Prostate gland (tissue), 2 donors: ENCODE results near the gene OR51B4. TPM values are rescaled to one million over a fixed set of nuclear protein-coding genes. Genes with fewer than 3 reads are reported as not detected.

Source experiments
- DNase-seq: peaks from one replicate; pipeline ENCODE4 v3.0.0-alpha.2; 2019; ENCODE audit warnings: low spot score
- H3K27ac ChIP-seq, 2 donors: fragments of 200-600 bp; sonication (generic); 2 replicates each; pipeline ENCODE4 v1.5.1; 2017 to 2019
- H3K27me3 ChIP-seq: fragments of 200-600 bp; sonication (generic); replicated peaks from 2 replicates; pipeline ENCODE4 v1.5.1; 2019; ENCODE audit not compliant: insufficient read depth
- H3K36me3 ChIP-seq, 2 donors: fragments of 200-600 bp; sonication (generic); 1 replicate in 1 of 2; 2 replicates in 1 of 2; pipeline versions ENCODE4 v1.5.1 to v1.8.1; 2017 to 2019
- H3K4me1 ChIP-seq: fragments of 200-600 bp; sonication (generic); replicated peaks from 2 replicates; pipeline ENCODE4 v1.5.1; 2019
- H3K4me3 ChIP-seq, 2 donors: fragments of 200-600 bp; sonication (generic); 2 replicates each; pipeline ENCODE4 v1.5.1; 2017 to 2019
- H3K9me3 ChIP-seq: fragments of 200-600 bp; sonication (generic); 2 replicates; pipeline ENCODE4 v1.5.1; 2017
- CTCF ChIP-seq, 4 experiments: fragments of 200-600 bp in 2 of 4; fragments of 450-650 bp in 2 of 4; sonication (generic) in 2 of 4; IDR thresholded peaks; 1 replicate in 3 of 4; 2 replicates in 1 of 4; pipeline ENCODE4 v1.5.1; 2016 to 2019; ENCODE audit warnings: antibody characterized with exemption in 4 of 4, mild to moderate bottlenecking in 2 of 4, moderate library complexity in 2 of 4
- POLR2A ChIP-seq: fragments of 450-650 bp; IDR thresholded peaks from one replicate; pipeline ENCODE4 v1.6.1; 2016; ENCODE audit warnings: antibody characterized with exemption, mild to moderate bottlenecking
- POLR2AphosphoS5 ChIP-seq: sonication (generic); formaldehyde crosslinking; IDR thresholded peaks from one replicate; pipeline ENCODE4 v1.6.1; 2017; ENCODE audit warnings: antibody characterized with exemption
- WGBS: methylation state at CpG from one replicate; pipeline ENCODE4 v1.1.5; 2018; 5-methylcytosine and 5-hydroxymethylcytosine counted together
- intact Hi-C: fragments of 100-400 bp; cut with DNase I; formaldehyde crosslinking; loops from one replicate; pipeline ENCODE4 v1.14.2; 2022
- total RNA-seq, 2 donors: library from RNA; depleted of rRNA; stranded (reverse); fragments of >200 nt; gene quantifications; one replicate each; pipeline ENCODE4 v1.1.0, GENCODE V29; 2016

The OR51B4 gene
- total RNA-seq, 2 donors from 2014 or later = not detected

- Histone ChIP-seq H3K27ac (no peak overlapping the region), H3K9me3 (no peaks in the 10 kb centered on the region), H3K27me3 (no peaks in the 10 kb centered on the region), H3K36me3 (no peaks in the 10 kb centered on the region), H3K4me1 (no peaks in the 10 kb centered on the region), H3K4me3 (no peak overlapping the region)
- no peak for TF ChIP-seq POLR2AphosphoS5
- TF ChIP-seq POLR2A = no peak
- no peak for TF ChIP-seq CTCF (IDR thresholded peaks at IDR 0.05)
- WGBS = 71% methylated on average over 5 of the region's 5 CpGs
- no peak for DNase-seq
- intact Hi-C loops = no loop called here
These were observed 27.4 kb downstream of the OR51B4 start for GRCh38 chr11:5274395-5274794.

- no peaks in the 10 kb centered on the region for H3K27me3 ChIP-seq
- H3K27ac ChIP-seq = no peak overlapping the region
- no peak for DNase-seq
- no peak for TF ChIP-seq POLR2A
- no peak for TF ChIP-seq CTCF (IDR thresholded peaks at IDR 0.05)
- TF ChIP-seq POLR2AphosphoS5 = no peak
- H3K4me1 ChIP-seq = no peaks in the 10 kb centered on the region
- WGBS = 80% methylated on average over 4 of the region's 4 CpGs
- H3K4me3 ChIP-seq = no peak overlapping the region
- no peaks in the 10 kb centered on the region for H3K9me3 ChIP-seq
- intact Hi-C loops = no loop called here
- no peaks in the 10 kb centered on the region for H3K36me3 ChIP-seq
These were observed 29.2 kb downstream of the OR51B4 start for GRCh38 chr11:5272395-5273017.

- Histone ChIP-seq H3K27ac (no peak within 1 kb of the TSS), H3K9me3 (no peaks in the 10 kb centered on the region), H3K36me3 (no peaks in the 10 kb centered on the region), H3K4me3 (no peak within 1 kb of the TSS), H3K4me1 (no peaks in the 10 kb centered on the region), H3K27me3 (no peaks in the 10 kb centered on the region)
- no peak for DNase-seq
- TF ChIP-seq POLR2AphosphoS5 (no peak), POLR2A (no peak), CTCF (IDR thresholded peaks at IDR 0.05) (no peak)
- WGBS = 52% methylated on average over 4 of the region's 4 CpGs
- intact Hi-C loops = no loop called here
These were observed 32.0 kb downstream of the OR51B4 start, which contains the start of gene HBE1 for GRCh38 chr11:5269715-5270147. HBE1 (minus strand) TSS chr11:5269945; CDS start chr11:5269890, 55 bp downstream.

- WGBS = 87% methylated on average over 2 of the region's 2 CpGs
- no peaks in the 10 kb centered on the region for H3K9me3 ChIP-seq
- DNase-seq = no peak
- no peaks in the 10 kb centered on the region for H3K4me1 ChIP-seq
- TF ChIP-seq POLR2A (no peak), CTCF (IDR thresholded peaks at IDR 0.05) (no peak), POLR2AphosphoS5 (no peak)
- no peak overlapping the region for H3K27ac ChIP-seq
- no peaks in the 10 kb centered on the region for H3K36me3 ChIP-seq
- intact Hi-C loops = no loop called here
- H3K4me3 ChIP-seq = no peak overlapping the region
- H3K27me3 ChIP-seq = no peaks in the 10 kb centered on the region
These were observed 34.6 kb downstream of the OR51B4 start for GRCh38 chr11:5267033-5267563.

- Histone ChIP-seq H3K4me1 (no peaks in the 10 kb centered on the region), H3K9me3 (no peaks in the 10 kb centered on the region), H3K27ac (no peak overlapping the region), H3K4me3 (no peak overlapping the region), H3K36me3 (no peaks in the 10 kb centered on the region), H3K27me3 (no peaks in the 10 kb centered on the region)
- intact Hi-C loops = no loop called here
- TF ChIP-seq POLR2AphosphoS5 = no peak
- no peak for TF ChIP-seq POLR2A
- TF ChIP-seq CTCF (IDR thresholded peaks at IDR 0.05) = no peak
- no peak for DNase-seq
These were observed 35.1 kb downstream of the OR51B4 start for GRCh38 chr11:5266609-5267008.
